GM12878 (cell line): ENCODE measurements around the gene COQ2. TPM values are rescaled to one million over a fixed set of nuclear protein-coding genes. Genes with fewer than 3 reads are reported as not detected.

ENCODE experiments used
- CBFB ChIP-seq: IDR thresholded peaks from 2 replicates; pipeline ENCODE4 v1.6.1; 2016; ENCODE audit warnings: antibody characterized with exemption, low read depth
- E4F1 ChIP-seq: fragments of 450-650 bp; IDR thresholded peaks from 2 replicates; pipeline ENCODE4 v1.6.1; 2018; ENCODE audit warnings: borderline replicate concordance, mild to moderate bottlenecking; ENCODE audit not compliant: partially characterized antibody
- EED ChIP-seq: sonication (generic); IDR thresholded peaks from 2 replicates; pipeline ENCODE4 v1.6.1; 2016; ENCODE audit warnings: antibody characterized with exemption, low read depth
- GABPA ChIP-seq: IDR thresholded peaks from 2 replicates; pipeline ENCODE4 v1.6.1; 2014; ENCODE audit warnings: antibody characterized with exemption, low read depth, mild to moderate bottlenecking, inconsistent platforms
- IKZF1 ChIP-seq: fragments of 450-650 bp; conservative IDR thresholded peaks from 2 replicates; pipeline ENCODE4 v1.6.1; 2017; ENCODE audit warnings: antibody characterized with exemption, mild to moderate bottlenecking
- KDM1A ChIP-seq: fragments of 200-600 bp; sonication (generic); IDR thresholded peaks from 2 replicates; pipeline ENCODE4 v1.6.1; 2016; ENCODE audit warnings: borderline replicate concordance
- LARP7 ChIP-seq: fragments of 450-650 bp; IDR thresholded peaks from 2 replicates; pipeline ENCODE4 v1.6.1; 2017; ENCODE audit warnings: mild to moderate bottlenecking
- MTA2 ChIP-seq: fragments of 450-650 bp; IDR thresholded peaks from 2 replicates; pipeline ENCODE4 v1.6.1; 2016; ENCODE audit warnings: low read depth, mild to moderate bottlenecking, moderate library complexity
- NBN ChIP-seq: fragments of 450-650 bp; IDR thresholded peaks from 2 replicates; pipeline ENCODE4 v1.6.1; 2016
- NFIC ChIP-seq: IDR thresholded peaks from 2 replicates; pipeline ENCODE4 v1.6.1; 2012; ENCODE audit warnings: low read depth, mild to moderate bottlenecking, inconsistent platforms, low read length, moderate library complexity
- NR2F1 ChIP-seq: fragments of 450-650 bp; conservative IDR thresholded peaks from 2 replicates; pipeline ENCODE4 v1.6.1; 2017; ENCODE audit warnings: mild to moderate bottlenecking
- PML ChIP-seq: IDR thresholded peaks from 2 replicates; pipeline ENCODE4 v1.6.1; 2012; ENCODE audit warnings: low read length, inconsistent platforms
- POLR2AphosphoS5 ChIP-seq: IDR thresholded peaks from 2 replicates; pipeline ENCODE4 v1.6.1; 2011; ENCODE audit warnings: mild to moderate bottlenecking, low read length, inconsistent platforms
- RCOR1 ChIP-seq: conservative IDR thresholded peaks from 2 replicates; pipeline ENCODE4 v1.6.1; 2012; ENCODE audit warnings: low read depth, low read length, improper control_type of control experiment
- RELB ChIP-seq: fragments of 450-650 bp; IDR thresholded peaks from 2 replicates; pipeline ENCODE4 v1.6.1; 2017; ENCODE audit warnings: low read depth, mild to moderate bottlenecking, moderate library complexity
- SMAD5 ChIP-seq: IDR thresholded peaks from 2 replicates; pipeline ENCODE4 v1.6.1; 2016; ENCODE audit warnings: antibody characterized with exemption, low read depth
- SMC3 ChIP-seq: IDR thresholded peaks from 2 replicates; pipeline ENCODE4 v1.6.1; 2011; ENCODE audit warnings: low read length, improper control_type of control experiment, borderline replicate concordance
- STAT1 ChIP-seq: fragments of 450-650 bp; conservative IDR thresholded peaks from 2 replicates; pipeline ENCODE4 v1.6.1; 2014; ENCODE audit warnings: antibody characterized with exemption, mild to moderate bottlenecking
- SUPT20H ChIP-seq: IDR thresholded peaks from 2 replicates; pipeline ENCODE4 v1.6.1; 2011; ENCODE audit warnings: low read depth, mild to moderate bottlenecking, low read length, moderate library complexity, borderline replicate concordance; ENCODE audit not compliant: control insufficient read depth
- TCF3 ChIP-seq: IDR thresholded peaks from 2 replicates; pipeline ENCODE4 v1.6.1; 2012; ENCODE audit warnings: low read depth, mild to moderate bottlenecking, low read length, borderline replicate concordance; ENCODE audit not compliant: insufficient read depth
- TCF7 ChIP-seq: IDR thresholded peaks from 2 replicates; pipeline ENCODE4 v1.6.1; 2014; ENCODE audit warnings: antibody characterized with exemption, borderline replicate concordance
- WRNIP1 ChIP-seq: IDR thresholded peaks from 2 replicates; pipeline ENCODE4 v1.6.1; 2011; ENCODE audit warnings: low read depth, low read length, improper control_type of control experiment, borderline replicate concordance
- YY1 ChIP-seq: IDR thresholded peaks from 2 replicates; pipeline ENCODE4 v1.6.1; 2011; ENCODE audit warnings: low read depth, mild to moderate bottlenecking, low read length
- ZBTB33 ChIP-seq: fragments of 450-650 bp; IDR thresholded peaks from 2 replicates; pipeline ENCODE4 v1.6.1; 2017; ENCODE audit warnings: mild to moderate bottlenecking
- polyA plus RNA-seq, 11 experiments: library from polyadenylated mRNA; depleted of rRNA in 4 of 11; unstranded in 6 of 11; stranded (reverse) in 5 of 11; fragments of >200 nt; fragmentation: Nextera tagmentation in 4 of 11; fragmentation: Illumina TruSeq in 1 of 11; extraction: Ambion mirVana in 4 of 11; extraction: Trizol in 1 of 11; gene quantifications; 1 replicate in 1 of 11; 2 replicates in 10 of 11; pipeline versions ENCODE4 v1.2.1 to v1.2.3, GENCODE V29; 2011 to 2016; ENCODE audit warnings: inconsistent platforms in 2 of 11, missing spikeins in 2 of 11, low read depth in 1 of 11
- total RNA-seq, 4 experiments: library from RNA; depleted of rRNA in 3 of 4; stranded (reverse); fragments of >200 nt in 3 of 4; fragmentation: Illumina TruSeq in 1 of 4; extraction: Trizol in 1 of 4; gene quantifications; 2 replicates each; pipeline versions ENCODE4 v1.2.1 to v1.2.3, GENCODE V29; 2013 to 2021

Gene COQ2
- total and polyA plus RNA-seq, 10 of the 15 experiments (the other 5 are each of a cell fraction or from before 2014, with no cell fraction given), result 5.0 to 46.7 (median 19.1) TPM

- TF ChIP-seq NFIC (peak; percentile 44; the same call in 1 of the 2 replicates), CBFB (no peak), NBN (0 out of 2 replicates have a peak, but pooled peaks have one; percentile 18), KDM1A (no peak), WRNIP1 (no peak), EED (peak; percentile 70; the same call in 1 of the 2 replicates), YY1 (0 out of 2 replicates have a peak, but pooled peaks have one; percentile 10), SUPT20H (no peak), RELB (no peak), E4F1 (no peak), TCF7 (no peak), RCOR1 (no peak), GABPA (no peak), ZBTB33 (no peak), STAT1 (no peak), SMAD5 (no peak), TCF3 (peak; percentile 67; the same call in 1 of the 2 replicates), SMC3 (no peak), NR2F1 (no peak), LARP7 (no peak), MTA2 (peak; percentile 89), PML (no peak), IKZF1 (peak; percentile 76), POLR2AphosphoS5 (peak; percentile 54; the same call in 1 of the 2 replicates)
Measured at GRCh38 chr4:83219344-83220331, 65.0 kb downstream of the COQ2 start (continued).
